NT2/D1 (cell line): ENCODE results near the gene SLC41A3.
"Not testable (repeated sequence)": the region's sequence is repeated elsewhere in the genome, so short reads cannot be mapped to it uniquely, and the experiment has no call there.

Experiments
- DNase-seq: peaks from one replicate; pipeline ENCODE4 v3.0.0-alpha.2; 2011; ENCODE audit warnings: low read depth, low spot score
- H3K27me3 ChIP-seq: 2 replicates; pipeline ENCODE4 v1.6.0; 2011; ENCODE audit warnings: mild to moderate bottlenecking; ENCODE audit not compliant: insufficient read length, insufficient read depth
- H3K36me3 ChIP-seq: 2 replicates; pipeline ENCODE4 v1.6.1; 2011; ENCODE audit warnings: mild to moderate bottlenecking, low read length, mixed read lengths; ENCODE audit not compliant: insufficient read depth, insufficient read length
- H3K4me1 ChIP-seq: 2 replicates; pipeline ENCODE4 v1.5.1; 2011; ENCODE audit not compliant: insufficient read depth, insufficient read length
- H3K4me3 ChIP-seq: 2 replicates; pipeline ENCODE4 v1.5.1; 2011; ENCODE audit warnings: low read depth; ENCODE audit not compliant: insufficient read length
- H3K9ac ChIP-seq: 2 replicates; pipeline ENCODE4 v1.6.0; 2011; ENCODE audit warnings: low read depth; ENCODE audit not compliant: insufficient read length
- H3K9me3 ChIP-seq: 2 replicates; pipeline ENCODE4 v1.5.1; 2011; ENCODE audit warnings: mild to moderate bottlenecking, low read length; ENCODE audit not compliant: insufficient read depth
- SUZ12 ChIP-seq: IDR thresholded peaks from 2 replicates; pipeline ENCODE4 v1.6.1; 2011; ENCODE audit not compliant: insufficient read length, insufficient read depth; ENCODE audit errors: extremely low read depth
- YY1 ChIP-seq: IDR thresholded peaks from 2 replicates; pipeline ENCODE4 v1.6.1; 2011; ENCODE audit not compliant: insufficient read length, insufficient read depth
- ZNF274 ChIP-seq: IDR thresholded peaks from 2 replicates; pipeline ENCODE4 v1.6.1; 2011; ENCODE audit warnings: mild to moderate bottlenecking, low read depth, low read length

The SLC41A3 gene

GRCh38 chr3:125967156-125967555 is 116.8 kb downstream of the SLC41A3 start:
- H3K9ac ChIP-seq = no peak overlapping the region
- H3K9me3 ChIP-seq = no peaks in the 10 kb centered on the region
- no peaks in the 10 kb centered on the region for H3K4me1 ChIP-seq
- H3K36me3 ChIP-seq = no peaks in the 10 kb centered on the region
- no peak for DNase-seq
- H3K4me3 ChIP-seq = no peak overlapping the region
- peaks cover 53% of the 10 kb centered on the region for H3K27me3 ChIP-seq
- TF ChIP-seq ZNF274 = no peak
- TF ChIP-seq SUZ12 = no peak
- no peak for TF ChIP-seq YY1

GRCh38 chr3:125965505-125965904 is 118.4 kb downstream of the SLC41A3 start:
- DNase-seq = no peak
- Histone ChIP-seq H3K4me1 (peaks cover 2% of the 10 kb centered on the region), H3K4me3 (no peak overlapping the region), H3K9ac (no peak overlapping the region), H3K36me3 (no peaks in the 10 kb centered on the region), H3K9me3 (no peaks in the 10 kb centered on the region), H3K27me3 (peaks cover 38% of the 10 kb centered on the region)
- TF ChIP-seq YY1 = no peak
- TF ChIP-seq ZNF274 = no peak
- no peak for TF ChIP-seq SUZ12

DNA sequence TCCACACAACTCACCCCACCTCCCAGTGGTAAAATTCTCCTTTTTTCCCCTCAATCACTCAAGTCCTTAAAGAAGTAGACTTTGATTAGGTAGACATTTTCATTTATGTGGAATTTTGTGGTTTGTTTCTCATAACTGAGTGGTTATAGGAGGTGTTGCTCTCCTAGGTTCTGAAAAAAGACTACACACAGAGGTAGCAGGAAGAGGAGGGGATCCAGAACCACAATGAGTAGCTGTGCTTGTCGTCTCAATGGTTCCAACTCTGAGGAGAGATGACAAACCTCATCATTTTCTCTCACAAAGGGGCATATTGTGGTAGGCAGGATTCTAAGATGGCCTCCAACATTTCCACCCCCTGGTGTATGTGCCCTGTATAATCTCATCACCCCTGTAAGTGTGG is 120.1 kb downstream of the SLC41A3 start:
- H3K4me1 ChIP-seq, H3K36me3 ChIP-seq, H3K4me3 ChIP-seq, H3K9me3 ChIP-seq, DNase-seq, H3K9ac ChIP-seq: not testable (repeated sequence)
- H3K27me3 ChIP-seq = peaks cover 30% of the 10 kb centered on the region

- H3K36me3 ChIP-seq = no peaks in the 10 kb centered on the region
Measured at GRCh38 chr3:125961289-125961589, 122.7 kb downstream of the SLC41A3 start.

GRCh38 chr3:125960456-125961288 is 123.3 kb downstream of the SLC41A3 start:
- no peak for DNase-seq
- no peak for TF ChIP-seq SUZ12
- no peak for TF ChIP-seq ZNF274
- TF ChIP-seq YY1 = no peak

More at GRCh38 chr3:125961289-125961589, 122.7 kb downstream of the SLC41A3 start:
- no peak for TF ChIP-seq ZNF274
- TF ChIP-seq YY1 = no peak
- no peak for TF ChIP-seq SUZ12
- Histone ChIP-seq H3K27me3 (peaks cover 13% of the 10 kb centered on the region), H3K4me3 (no peak overlapping the region), H3K4me1 (peaks cover 5% of the 10 kb centered on the region), H3K9ac (no peak overlapping the region), H3K9me3 (no peaks in the 10 kb centered on the region)
- DNase-seq = no peak

GRCh38 chr3:125960066-125960424 is 123.9 kb downstream of the SLC41A3 start:
- no peak for DNase-seq
- Histone ChIP-seq H3K9me3 (no peaks in the 10 kb centered on the region), H3K4me1 (peaks cover 5% of the 10 kb centered on the region), H3K9ac (no peak overlapping the region), H3K4me3 (no peak overlapping the region), H3K36me3 (no peaks in the 10 kb centered on the region), H3K27me3 (peaks cover 4% of the 10 kb centered on the region)
- TF ChIP-seq ZNF274 = no peak
- no peak for TF ChIP-seq YY1
- no peak for TF ChIP-seq SUZ12

More at GRCh38 chr3:125960456-125961288, 123.3 kb downstream of the SLC41A3 start:
- Histone ChIP-seq H3K9ac (no peak overlapping the region), H3K4me3 (no peak overlapping the region), H3K27me3 (peaks cover 7% of the 10 kb centered on the region), H3K9me3 (no peaks in the 10 kb centered on the region), H3K4me1 (peaks cover 5% of the 10 kb centered on the region), H3K36me3 (no peaks in the 10 kb centered on the region)

- TF ChIP-seq ZNF274 (no peak), YY1 (no peak), SUZ12 (no peak)
- no peaks in the 10 kb centered on the region for H3K36me3 ChIP-seq
- peaks cover 4% of the 10 kb centered on the region for H3K27me3 ChIP-seq
- peaks cover 5% of the 10 kb centered on the region for H3K4me1 ChIP-seq
- H3K4me3 ChIP-seq = no peak overlapping the region
- DNase-seq = no peak
- no peak overlapping the region for H3K9ac ChIP-seq
- H3K9me3 ChIP-seq = no peaks in the 10 kb centered on the region
Measured at GRCh38 chr3:125959317-125960065, 124.4 kb downstream of the SLC41A3 start.
